Body of pancreas (tissue), 4 donors: ENCODE data around the gene PAM. TPM values are rescaled to one million over a fixed set of nuclear protein-coding genes. Genes with fewer than 3 reads are reported as not detected.

ENCODE experiments used
- ATAC-seq: fragments of 150-250 bp; one replicate; pipeline ENCODE4 v1.9.1; 2016
- DNase-seq, 4 donors: peaks; one replicate each; pipeline ENCODE4 v3.0.0-alpha.2; 2019
- H3K27ac ChIP-seq, 4 donors: fragments of 200-600 bp; sonication (generic); 1 replicate in 3 of 4; 2 replicates in 1 of 4; pipeline versions ENCODE4 v1.5.1 to v1.6.1; 2016 to 2019; ENCODE audit warnings: mild to moderate bottlenecking in 1 of 4, mixed read lengths in 1 of 4, moderate library complexity in 1 of 4
- H3K27me3 ChIP-seq, 2 donors: fragments of 200-600 bp; sonication (generic); one replicate each; pipeline ENCODE4 v1.6.0; 2016; ENCODE audit warnings: mild to moderate bottlenecking in 1 of 2
- H3K36me3 ChIP-seq, 2 donors: fragments of 200-600 bp; sonication (generic); replicated peaks in 1 of 2; 2 replicates each; pipeline ENCODE4 v1.5.1; 2016; ENCODE audit warnings: low read depth in 2 of 2; ENCODE audit not compliant: insufficient read depth in 1 of 2
- H3K4me1 ChIP-seq: fragments of 200-600 bp; sonication (generic); one replicate; pipeline ENCODE4 v1.6.0; 2016
- H3K4me3 ChIP-seq, 2 donors: fragments of 200-600 bp; sonication (generic); 1 replicate in 1 of 2; 2 replicates in 1 of 2; pipeline ENCODE4 v1.5.1; 2016 to 2019
- H3K9me3 ChIP-seq, 3 donors: fragments of 200-600 bp; sonication (generic); 1 replicate in 2 of 3; 2 replicates in 1 of 3; pipeline ENCODE4 v1.5.1; 2016
- POLR2A ChIP-seq, 3 donors: fragments of 450-650 bp; IDR thresholded peaks; one replicate each; pipeline ENCODE4 v1.6.1; 2016; ENCODE audit warnings: antibody characterized with exemption in 3 of 3, mild to moderate bottlenecking in 2 of 3
- WGBS, 2 donors: methylation state at CpG; one replicate each; pipeline ENCODE4 v1.1.5; 2017; 5-methylcytosine and 5-hydroxymethylcytosine counted together
- intact Hi-C: fragments of 100-400 bp; cut with DNase I; formaldehyde crosslinking; loops from one replicate; pipeline ENCODE4 v1.15.1; 2023
- total RNA-seq, 2 donors: library from RNA; depleted of rRNA; stranded (reverse); fragments of >200 nt; gene quantifications; one replicate each; pipeline ENCODE4 v1.1.0, GENCODE V29; 2016
- TF ChIP-seq, protein P1 (sequence below), 7 experiments: fragments of 450-650 bp in 4 of 7; fragments of 200-600 bp in 3 of 7; sonication (generic) in 3 of 7; IDR thresholded peaks; one replicate each; pipeline ENCODE4 v1.5.1; 2016 to 2019; ENCODE audit warnings: antibody characterized with exemption in 7 of 7

The PAM gene
- total RNA-seq, 2 donors from 2014 or later, result 75.2 to 111 TPM

DNA sequence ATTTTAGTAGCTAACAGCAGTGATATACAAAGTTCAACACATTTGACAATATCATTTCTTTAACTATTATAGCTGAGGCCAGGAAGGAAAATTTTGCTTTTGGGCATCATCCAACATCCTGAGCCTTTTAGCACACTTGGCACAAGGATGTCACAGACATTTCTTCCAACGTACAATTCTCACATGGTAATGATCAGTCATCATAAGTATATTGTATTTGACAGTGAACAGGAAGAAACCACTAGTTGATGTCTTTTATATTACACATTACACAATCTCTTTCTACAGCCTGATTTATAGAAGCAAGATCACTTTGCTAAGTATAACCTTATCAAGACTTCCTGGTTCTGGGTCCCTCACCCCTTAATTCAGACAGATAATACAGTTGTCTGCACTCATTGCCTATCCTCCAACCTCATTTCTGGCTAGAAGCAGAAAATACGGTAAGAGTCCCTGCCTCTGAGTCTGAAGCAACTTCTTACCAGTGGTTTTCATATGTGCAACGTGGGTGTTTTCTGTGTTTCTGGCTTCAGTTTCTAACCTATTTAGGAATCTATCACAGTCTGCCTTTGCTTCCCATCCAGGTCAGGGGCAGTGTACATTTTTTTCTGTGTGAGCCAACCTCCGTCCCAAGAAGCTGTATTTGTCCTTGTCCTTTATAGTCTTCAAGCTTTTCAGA lies 167.8 kb downstream of the PAM start:
- 72 to 73% methylated on average over 4 of the region's 4 CpGs for WGBS, 2 donors
- Histone ChIP-seq H3K27me3 (no peaks in the 10 kb centered on the region), H3K9me3 (no peaks in the 10 kb centered on the region), H3K4me3 (no peak overlapping the region), H3K27ac (no peak overlapping the region), H3K4me1 (no peaks in the 10 kb centered on the region), H3K36me3 (peaks cover 0 to 6% of the 10 kb centered on the region in 2 donors)
- ATAC-seq (no peak), DNase-seq (no peak)
- no peak for TF ChIP-seq POLR2A (IDR thresholded peaks at IDR 0.05)
- TF ChIP-seq, protein P1, sequence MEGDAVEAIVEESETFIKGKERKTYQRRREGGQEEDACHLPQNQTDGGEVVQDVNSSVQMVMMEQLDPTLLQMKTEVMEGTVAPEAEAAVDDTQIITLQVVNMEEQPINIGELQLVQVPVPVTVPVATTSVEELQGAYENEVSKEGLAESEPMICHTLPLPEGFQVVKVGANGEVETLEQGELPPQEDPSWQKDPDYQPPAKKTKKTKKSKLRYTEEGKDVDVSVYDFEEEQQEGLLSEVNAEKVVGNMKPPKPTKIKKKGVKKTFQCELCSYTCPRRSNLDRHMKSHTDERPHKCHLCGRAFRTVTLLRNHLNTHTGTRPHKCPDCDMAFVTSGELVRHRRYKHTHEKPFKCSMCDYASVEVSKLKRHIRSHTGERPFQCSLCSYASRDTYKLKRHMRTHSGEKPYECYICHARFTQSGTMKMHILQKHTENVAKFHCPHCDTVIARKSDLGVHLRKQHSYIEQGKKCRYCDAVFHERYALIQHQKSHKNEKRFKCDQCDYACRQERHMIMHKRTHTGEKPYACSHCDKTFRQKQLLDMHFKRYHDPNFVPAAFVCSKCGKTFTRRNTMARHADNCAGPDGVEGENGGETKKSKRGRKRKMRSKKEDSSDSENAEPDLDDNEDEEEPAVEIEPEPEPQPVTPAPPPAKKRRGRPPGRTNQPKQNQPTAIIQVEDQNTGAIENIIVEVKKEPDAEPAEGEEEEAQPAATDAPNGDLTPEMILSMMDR (IDR thresholded peaks at IDR 0.05), result no peak
- intact Hi-C loops, result no loop called here

DNA sequence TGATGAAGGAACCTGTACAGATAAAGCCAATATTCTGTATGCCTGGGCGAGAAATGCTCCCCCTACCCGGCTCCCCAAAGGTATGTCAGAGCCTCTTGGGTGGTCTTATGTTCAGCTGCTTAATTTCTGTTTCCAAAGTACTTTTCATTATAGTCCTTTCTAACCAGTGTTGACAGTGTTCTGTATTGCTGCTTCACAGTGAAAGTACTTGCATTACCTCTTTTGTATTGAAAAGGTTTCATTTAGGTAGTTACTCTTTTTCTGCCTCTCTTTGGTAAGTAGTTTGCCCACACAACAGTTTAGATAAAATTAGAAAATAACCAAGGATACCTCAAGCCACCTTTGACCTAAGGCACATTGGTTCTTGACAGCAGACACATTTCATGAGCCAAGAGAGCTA lies 169.9 kb downstream of the PAM start:
- WGBS, 2 donors, result 87 to 93% methylated on average over 2 of the region's 2 CpGs
- no peak for DNase-seq
- intact Hi-C loops, result no loop called here

DNA sequence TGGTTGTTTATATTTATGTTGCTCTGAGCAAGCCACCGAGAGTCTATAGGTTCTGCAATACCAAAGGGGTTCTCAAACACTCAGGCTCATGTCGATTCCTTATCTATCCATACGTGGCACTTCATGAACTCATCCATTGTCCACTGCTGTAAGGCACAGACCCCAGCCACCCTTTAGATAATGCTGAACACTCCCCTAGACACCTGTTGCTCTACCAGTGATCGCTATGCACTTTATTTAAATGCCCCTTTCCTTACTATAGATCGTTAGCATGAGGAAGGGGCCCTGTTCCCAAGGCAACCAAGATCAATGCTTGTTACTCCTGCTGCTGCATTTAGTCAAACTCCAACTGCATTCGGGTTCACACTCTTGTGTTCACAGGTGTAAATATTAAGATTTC lies 171.9 kb downstream of the PAM start:
- no peak for DNase-seq
- no peaks in the 10 kb centered on the region for H3K27me3 ChIP-seq
- H3K36me3 ChIP-seq, result peaks cover 0 to 6% of the 10 kb centered on the region in 2 donors
- H3K4me3 ChIP-seq, result no peak overlapping the region
- no peak for ATAC-seq
- 76 to 83% methylated on average over 6 of the region's 6 CpGs for WGBS, 2 donors
- TF ChIP-seq POLR2A (IDR thresholded peaks at IDR 0.05), result no peak
- TF ChIP-seq, protein P1 (IDR thresholded peaks at IDR 0.05), result no peak
- no peak overlapping the region for H3K27ac ChIP-seq
- H3K9me3 ChIP-seq, result no peaks in the 10 kb centered on the region
- intact Hi-C loops, result no loop called here
- no peaks in the 10 kb centered on the region for H3K4me1 ChIP-seq

More for the DNA sequence above, 169.9 kb downstream of the PAM start:
- H3K4me3 ChIP-seq, result no peak overlapping the region
- H3K4me1 ChIP-seq, result no peaks in the 10 kb centered on the region
- H3K9me3 ChIP-seq, result no peaks in the 10 kb centered on the region
- no peak for ATAC-seq
- H3K27ac ChIP-seq, result no peak overlapping the region
- no peaks in the 10 kb centered on the region for H3K27me3 ChIP-seq
- H3K36me3 ChIP-seq, result peaks cover 0 to 6% of the 10 kb centered on the region in 2 donors
- TF ChIP-seq POLR2A (IDR thresholded peaks at IDR 0.05), result no peak
- TF ChIP-seq, protein P1 (IDR thresholded peaks at IDR 0.05), result no peak

DNA sequence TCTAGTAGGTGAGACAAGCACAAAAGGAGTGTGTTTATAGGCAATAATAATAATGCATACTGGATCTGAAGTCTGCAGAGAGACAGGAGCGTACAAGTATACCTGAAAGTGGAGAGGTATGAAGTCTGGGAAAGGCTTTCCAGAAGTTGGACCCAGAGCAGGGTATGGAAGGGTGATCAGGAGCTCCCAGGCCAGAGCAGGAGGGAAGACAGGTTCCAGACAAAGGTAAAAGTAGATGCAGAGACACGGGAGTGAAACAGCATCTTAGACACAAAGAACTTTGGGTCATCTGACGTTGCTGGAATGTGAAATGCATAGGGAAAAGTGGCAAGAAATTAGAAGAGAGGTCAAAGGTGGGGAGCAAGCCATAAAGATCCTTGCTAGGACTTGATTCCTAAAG lies 175.1 kb downstream of the PAM start:
- intact Hi-C loops, result no loop called here
- no peak for ATAC-seq
- DNase-seq, result no peak
- Histone ChIP-seq H3K27ac (no peak overlapping the region), H3K27me3 (no peaks in the 10 kb centered on the region), H3K4me1 (no peaks in the 10 kb centered on the region), H3K9me3 (no peaks in the 10 kb centered on the region), H3K4me3 (no peak overlapping the region), H3K36me3 (peaks cover 0 to 6% of the 10 kb centered on the region in 2 donors)
- WGBS, 2 donors, result 89 to 98% methylated on average over 3 of the region's 3 CpGs
- TF ChIP-seq, protein P1 (IDR thresholded peaks at IDR 0.05), result no peak
- TF ChIP-seq POLR2A (IDR thresholded peaks at IDR 0.05), result no peak
